Anterior cingulate cortex (tissue), 58 donors: ENCODE data around the gene MPC1.

Experiments used
- DNase-seq, 58 donors: peaks; one replicate each; lab custom pipeline; 2025; lab: John Stamatoyannopoulos, UW

The MPC1 gene

GRCh38 chr6:166382933-166383801 is at the start of gene MPC1:
MPC1 (minus strand) TSS chr6:166382940; CDS start chr6:166382876, 64 bp downstream.
- peak; percentile 60 to 98 (median 95) for DNase-seq

GRCh38 chr6:166430269-166430668 is 47.5 kb upstream of the MPC1 start:
- no peak for DNase-seq

- DNase-seq = peak in 4 of 58 donors; percentile 20 to 59 (median 34)
Observed at GRCh38 chr6:166424431-166424830, 41.7 kb upstream of the MPC1 start.

GRCh38 chr6:166423781-166424180 is 41.0 kb upstream of the MPC1 start:
- peak in 30 of 58 donors; percentile 20 to 85 (median 61) for DNase-seq

GRCh38 chr6:166423051-166423745 is 40.5 kb upstream of the MPC1 start:
- peak in 1 of 58 donors; percentile 48 for DNase-seq

GRCh38 chr6:166422201-166422940 is 39.6 kb upstream of the MPC1 start:
- peak in 3 of 58 donors; percentile 12 to 46 (median 43) for DNase-seq

- peak in 13 of 58 donors; percentile 17 to 65 (median 49) for DNase-seq
Observed at GRCh38 chr6:166420351-166420750, 37.6 kb upstream of the MPC1 start.

GRCh38 chr6:166419717-166420116 is 37.0 kb upstream of the MPC1 start:
- no peak for DNase-seq

GRCh38 chr6:166419286-166419685 is 36.5 kb upstream of the MPC1 start:
- no peak for DNase-seq

GRCh38 chr6:166418691-166419143 is 36.0 kb upstream of the MPC1 start:
- DNase-seq = no peak

GRCh38 chr6:166417285-166417691 is 34.5 kb upstream of the MPC1 start:
- DNase-seq = no peak

- DNase-seq = no peak
Observed at GRCh38 chr6:166415833-166416347, 33.1 kb upstream of the MPC1 start.

GRCh38 chr6:166415306-166415705 is 32.6 kb upstream of the MPC1 start:
- DNase-seq = no peak

GRCh38 chr6:166413491-166413951 is 30.8 kb upstream of the MPC1 start:
- no peak for DNase-seq

GRCh38 chr6:166412911-166413384 is 30.2 kb upstream of the MPC1 start:
- no peak for DNase-seq

- DNase-seq = no peak
Observed at GRCh38 chr6:166412156-166412910, 29.6 kb upstream of the MPC1 start.

GRCh38 chr6:166411721-166412151 is 29.0 kb upstream of the MPC1 start:
- DNase-seq = no peak

GRCh38 chr6:166411271-166411670 is 28.5 kb upstream of the MPC1 start:
- no peak for DNase-seq

- no peak for DNase-seq
Observed at GRCh38 chr6:166410426-166410935, 27.7 kb upstream of the MPC1 start.
